IMR-90 (cell line): Measurements from ENCODE around the gene PCYT1A. TPM values are rescaled to one million over a fixed set of nuclear protein-coding genes. Genes with fewer than 3 reads are reported as not detected.

ENCODE experiments used
- ATAC-seq: fragments of 200-7000 bp; cut with Tn5 transposase; 2 replicates; pipeline ENCODE4 v1.9.1; 2020; ENCODE audit warnings: low read depth, mild to moderate bottlenecking, moderate library complexity
- BruUV-seq: library from RNA; stranded (reverse); fragments of 400-500 nt; replicated peaks from 2 replicates; lab custom pipeline; 2021; lab: Mats Ljungman, UMichigan
- CTCF ChIA-PET: fragments of 300-600 bp; formaldehyde crosslinking; extraction: SDS; loops from one replicate; lab custom pipeline; 2021; ENCODE audit warnings: antibody characterized with exemption; lab: Yijun Ruan, JAX
- POLR2A ChIA-PET: fragments of 300-600 bp; sonication (Branson Sonifier 250); formaldehyde crosslinking; loops from one replicate; lab custom pipeline; 2022; ENCODE audit warnings: antibody characterized with exemption; ENCODE audit not compliant: unreplicated experiment; lab: Charles Lee
- DNase-seq: peaks from one replicate; pipeline ENCODE4 v3.0.0; 2013
- H2AFZ ChIP-seq: replicated peaks from 2 replicates; pipeline ENCODE3; 2013; ENCODE audit warnings: low read length, mild to moderate bottlenecking; ENCODE audit not compliant: poor library complexity
- H2AK5ac ChIP-seq: 2 replicates; pipeline ENCODE4 v1.6.1; 2013; ENCODE audit warnings: low read depth, low read length, inconsistent platforms
- H2AK9ac ChIP-seq: replicated peaks from 2 replicates; pipeline ENCODE3; 2013; ENCODE audit warnings: mild to moderate bottlenecking, low read depth, low read length, moderate library complexity; ENCODE audit not compliant: poor library complexity
- H2BK120ac ChIP-seq: 2 replicates; pipeline ENCODE4 v1.6.1; 2013; ENCODE audit warnings: low read depth, low read length, inconsistent platforms
- H2BK15ac ChIP-seq: 3 replicates; pipeline ENCODE4 v1.6.1; 2013; ENCODE audit warnings: low read depth, low read length, inconsistent platforms
- H2BK20ac ChIP-seq: 2 replicates; pipeline ENCODE4 v1.6.1; 2013; ENCODE audit warnings: low read depth, mild to moderate bottlenecking, inconsistent platforms, low read length, moderate library complexity
- H2BK5ac ChIP-seq: 2 replicates; pipeline ENCODE4 v1.6.1; 2013; ENCODE audit warnings: mild to moderate bottlenecking, low read depth, low read length, inconsistent platforms; ENCODE audit not compliant: poor library complexity, severe bottlenecking
- H3K14ac ChIP-seq: replicated peaks from 2 replicates; pipeline ENCODE4 v1.6.1; 2013; ENCODE audit warnings: low read depth, low read length, inconsistent platforms
- H3K18ac ChIP-seq: 2 replicates; pipeline ENCODE4 v1.6.1; 2013; ENCODE audit warnings: low read depth, low read length, control low read depth
- H3K23ac ChIP-seq: 2 replicates; pipeline ENCODE4 v1.6.1; 2013; ENCODE audit warnings: low read depth, low read length, inconsistent platforms
- H3K27ac ChIP-seq: 2 replicates; pipeline ENCODE4 v1.5.1; 2013; ENCODE audit warnings: mild to moderate bottlenecking, control low read depth, low read length; ENCODE audit not compliant: insufficient read depth
- H3K27me3 ChIP-seq: 2 replicates; pipeline ENCODE4 v1.6.1; 2013; ENCODE audit warnings: low read length; ENCODE audit not compliant: control insufficient read depth, insufficient read depth
- H3K36me3 ChIP-seq: 2 replicates; pipeline ENCODE4 v1.6.1; 2013; ENCODE audit warnings: low read length, mixed read lengths; ENCODE audit not compliant: control insufficient read depth, insufficient read depth
- H3K4ac ChIP-seq: 2 replicates; pipeline ENCODE4 v1.6.1; 2013; ENCODE audit warnings: low read depth, low read length, inconsistent platforms
- H3K4me1 ChIP-seq: 2 replicates; pipeline ENCODE4 v1.6.1; 2013; ENCODE audit warnings: low read length, mixed read lengths; ENCODE audit not compliant: control insufficient read depth, insufficient read depth
- H3K4me2 ChIP-seq: 2 replicates; pipeline ENCODE4 v1.6.1; 2013; ENCODE audit warnings: low read depth, mild to moderate bottlenecking, control low read depth, low read length, moderate library complexity
- H3K4me3 ChIP-seq: 2 replicates; pipeline ENCODE4 v1.5.1; 2013; ENCODE audit warnings: low read depth, mild to moderate bottlenecking, control low read depth, low read length, moderate library complexity; ENCODE audit not compliant: insufficient read depth
- H3K56ac ChIP-seq: 2 replicates; pipeline ENCODE4 v1.6.1; 2013; ENCODE audit warnings: low read length, inconsistent platforms; ENCODE audit not compliant: insufficient read depth; ENCODE audit errors: extremely low read depth
- H3K79me1 ChIP-seq, 2 experiments: 2 replicates each; pipeline ENCODE4 v1.6.1; 2013; ENCODE audit warnings: low read length in 2 of 2, inconsistent platforms in 1 of 2, low read depth in 1 of 2
- H3K9ac ChIP-seq: 2 replicates; pipeline ENCODE4 v1.6.1; 2013; ENCODE audit warnings: low read depth, low read length, control low read depth
- H3K9me1 ChIP-seq: 2 replicates; pipeline ENCODE4 v1.6.1; 2013; ENCODE audit warnings: low read length, inconsistent platforms; ENCODE audit not compliant: insufficient read depth
- H3K9me3 ChIP-seq: 2 replicates; pipeline ENCODE4 v1.6.1; 2013; ENCODE audit warnings: low read length; ENCODE audit not compliant: control insufficient read depth, insufficient read depth
- H4K20me1 ChIP-seq: 2 replicates; pipeline ENCODE4 v1.6.1; 2013; ENCODE audit warnings: low read length, inconsistent platforms; ENCODE audit not compliant: insufficient read depth
- H4K5ac ChIP-seq: 2 replicates; pipeline ENCODE4 v1.6.1; 2013; ENCODE audit warnings: mild to moderate bottlenecking, low read depth, low read length, control low read depth
- H4K8ac ChIP-seq, 2 experiments: 2 replicates each; pipeline ENCODE4 v1.6.1; 2013; ENCODE audit warnings: low read depth in 2 of 2, low read length in 2 of 2, control low read depth in 1 of 2, inconsistent platforms in 1 of 2
- H4K91ac ChIP-seq: 2 replicates; pipeline ENCODE4 v1.6.1; 2013; ENCODE audit warnings: low read depth, low read length, inconsistent platforms; ENCODE audit not compliant: insufficient read depth
- BHLHE40 ChIP-seq: fragments of 150-350 bp; IDR thresholded peaks from 2 replicates; pipeline ENCODE4 v1.6.1; 2016; ENCODE audit warnings: mild to moderate bottlenecking, low read depth, low read length
- whole genome bisulfite sequencing, 2 experiments: methylation state at CpG; one replicate each; pipeline versions ENCODE4 v1.1.5 to v1.1.7; 2013; ENCODE audit warnings: missing lambda C conversion rate in 2 of 2; ENCODE audit not compliant: insufficient read length in 1 of 2; ENCODE audit errors: extremely low coverage in 2 of 2; 5-methylcytosine and 5-hydroxymethylcytosine counted together
- dilution Hi-C: fragments of 300-500 bp; cut with HindIII; formaldehyde crosslinking; loops from one replicate; pipeline ENCODE4 v1.14.3; 2018; ENCODE audit warnings: low sequenced_read_pairs; ENCODE audit not compliant: unreplicated experiment
- in situ Hi-C: fragments of 300-500 bp; cut with MboI; formaldehyde crosslinking; loops from 3 replicates; pipeline ENCODE4 v1.14.3; 2019; ENCODE audit warnings: low sequenced_read_pairs, inconsistent platforms, mixed read lengths
- intact Hi-C: fragments of 100-400 bp; cut with micrococcal nuclease; formaldehyde crosslinking; loops from 2 replicates; pipeline ENCODE4 v1.10.0; 2022
- polyA plus RNA-seq, 3 experiments: library from polyadenylated mRNA; depleted of rRNA; stranded (reverse); fragments of >200 nt; gene quantifications; 2 replicates each; pipeline ENCODE4 v1.2.3, GENCODE V29; 2012; ENCODE audit warnings: low replicate concordance in 1 of 3
- total RNA-seq: library from RNA; depleted of rRNA; stranded (reverse); fragments of >200 nt; gene quantifications from 2 replicates; pipeline ENCODE4 v1.2.3, GENCODE V29; 2012

Gene PCYT1A
- total and polyA plus RNA-seq, 2 of the 4 experiments (the other 2 are of a cell fraction), result 62.8 to 127 TPM

GRCh38 chr3:196275126-196275525 lies 12.4 kb downstream of the PCYT1A start:
- H2BK120ac ChIP-seq, result no peak overlapping the region
- no TSS peak for BruUV-seq
- ATAC-seq (no peak), DNase-seq (no peak)
- no peak overlapping the region for H2AFZ ChIP-seq
- no peaks in the 10 kb centered on the region for H3K9me3 ChIP-seq
- no peak overlapping the region for H3K4me3 ChIP-seq
- peaks cover 15% of the 10 kb centered on the region for H3K36me3 ChIP-seq
- H2AK9ac ChIP-seq, result no peak overlapping the region
- intact Hi-C loops, result no loop called here
- H3K27me3 ChIP-seq, result no peaks in the 10 kb centered on the region
- peaks cover 33% of the 10 kb centered on the region for H4K20me1 ChIP-seq
- H3K4me2 ChIP-seq, result no peak overlapping the region
- H3K14ac ChIP-seq, result no peak overlapping the region
- WGBS, 2 experiments, result no CpG with 5 or more reads among the region's 5 CpGs
- no peak overlapping the region for H2BK15ac ChIP-seq
- ChIA-PET POLR2A (no interaction called here), CTCF (no interaction called here)
- in situ Hi-C loops, result no loop called here
- no peak overlapping the region for H3K56ac ChIP-seq
- H2AK5ac ChIP-seq, result no peak overlapping the region
- no peak overlapping the region for H3K9ac ChIP-seq
- no peak for TF ChIP-seq BHLHE40
- peaks cover 4% of the 10 kb centered on the region for H3K4me1 ChIP-seq
- no peak overlapping the region for H4K8ac ChIP-seq
- no peak overlapping the region for H3K4ac ChIP-seq
- H4K91ac ChIP-seq, result no peak overlapping the region
- H4K5ac ChIP-seq, result no peak overlapping the region
- no peak overlapping the region for H3K23ac ChIP-seq
- H2BK5ac ChIP-seq, result no peak overlapping the region
- H3K9me1 ChIP-seq, result peaks cover 11% of the 10 kb centered on the region; the same call in 1 of the 2 replicates
- no peak overlapping the region for H3K18ac ChIP-seq
- peaks cover 32 to 68% of the 10 kb centered on the region in 2 experiments for H3K79me1 ChIP-seq
- dilution Hi-C loops, result no loop called here
- no peak overlapping the region for H2BK20ac ChIP-seq
- H3K27ac ChIP-seq, result no peak overlapping the region
